G401.6 (cell line): Measurements from ENCODE around the gene RPAP3.

ENCODE experiments used
- FAIRE-seq: peaks from 2 replicates; lab custom pipeline; 2012; peaks lifted over from hg19 to GRCh38; lab: Jason Lieb, UNC

The RPAP3 gene

DNA sequence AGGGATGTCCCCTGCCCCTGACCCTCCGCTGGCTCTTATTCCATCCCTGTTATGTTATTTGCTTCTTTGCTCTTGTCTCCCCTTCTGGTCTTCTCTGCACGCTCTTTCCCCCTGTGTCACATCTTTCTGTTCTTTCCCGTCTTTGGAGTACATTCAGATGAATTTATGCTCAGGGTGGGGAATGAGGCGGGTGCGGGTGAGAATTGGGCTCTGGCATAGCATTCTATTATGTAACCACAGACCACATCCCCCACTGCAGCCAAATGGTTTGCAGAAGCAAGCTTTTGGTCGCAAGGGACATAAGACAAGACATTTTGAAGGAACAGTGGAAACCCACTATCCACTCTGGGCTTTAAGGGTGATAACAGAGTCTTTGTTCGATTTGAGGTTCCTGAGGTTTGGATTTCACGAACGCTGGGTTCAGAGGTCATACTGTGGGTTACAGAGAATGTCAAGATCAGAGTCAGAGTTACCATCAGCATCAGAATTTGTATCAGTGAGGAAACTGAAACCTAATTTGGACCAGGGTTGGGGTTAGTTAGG lies 15.7 kb upstream of the RPAP3 start:
- FAIRE-seq, result no peak

- FAIRE-seq, result no peak
These were observed 12.7 kb upstream of the RPAP3 start for GRCh38 chr12:47718531-47718930.

DNA sequence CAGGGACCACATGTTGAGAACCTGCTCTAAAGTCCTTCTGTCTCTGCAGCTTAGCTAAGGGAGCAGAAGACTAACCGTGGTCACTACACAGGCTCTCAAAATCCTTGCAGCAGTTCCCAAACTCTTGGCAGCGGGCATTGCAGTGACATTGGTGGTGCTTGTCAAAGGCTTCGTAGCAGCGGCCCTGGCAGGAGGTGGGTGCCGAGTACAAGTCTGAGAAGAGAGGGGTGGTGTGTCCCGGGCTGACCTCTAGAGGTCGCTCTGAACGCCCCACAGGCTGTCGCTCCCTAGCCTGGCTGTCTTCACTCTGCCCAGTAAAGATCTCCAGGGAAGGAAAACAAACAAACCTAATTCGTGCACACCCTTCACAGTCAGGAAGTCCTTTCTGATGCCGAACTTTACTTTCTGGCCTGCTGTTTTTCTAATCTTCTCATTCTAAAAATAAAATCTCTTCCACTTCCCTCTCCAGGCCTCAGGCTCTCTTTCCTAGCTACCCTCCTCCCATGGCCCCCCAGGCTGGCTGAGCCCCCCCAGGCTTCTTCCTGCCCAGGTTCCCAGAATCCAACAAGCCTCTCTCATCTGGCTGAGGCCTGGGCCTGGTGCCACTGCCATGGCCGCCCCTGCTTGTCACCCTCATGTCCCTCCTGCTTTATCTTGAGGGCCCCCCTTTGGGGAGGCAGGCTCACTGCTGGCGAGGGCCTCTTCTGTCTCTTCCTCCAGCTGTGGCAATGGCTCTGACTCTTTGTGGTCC lies 11.8 kb upstream of the RPAP3 start:
- FAIRE-seq, result peak; percentile 62

DNA sequence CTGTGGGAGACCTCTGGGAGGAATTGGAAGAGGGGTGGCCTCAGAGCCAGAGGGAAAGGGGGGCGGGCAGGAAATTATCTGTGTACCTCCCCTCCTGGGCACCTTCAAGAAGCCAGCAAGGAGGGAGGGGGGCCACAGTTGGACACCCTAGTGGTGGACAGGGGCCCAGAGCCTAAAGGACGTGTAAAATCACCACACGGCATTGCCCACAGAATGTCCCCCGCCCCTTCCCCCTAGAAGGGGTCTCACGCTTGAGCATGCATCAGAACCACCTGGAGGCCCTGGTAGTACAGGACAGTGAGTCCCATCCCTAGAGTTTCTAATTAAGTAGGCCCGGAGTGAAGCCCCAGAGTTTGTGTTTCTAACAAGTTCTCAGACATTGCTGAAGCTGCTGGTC lies 11.2 kb upstream of the RPAP3 start:
- no peak for FAIRE-seq

GRCh38 chr12:47715877-47716548 lies 10.2 kb upstream of the RPAP3 start:
- no peak for FAIRE-seq

DNA sequence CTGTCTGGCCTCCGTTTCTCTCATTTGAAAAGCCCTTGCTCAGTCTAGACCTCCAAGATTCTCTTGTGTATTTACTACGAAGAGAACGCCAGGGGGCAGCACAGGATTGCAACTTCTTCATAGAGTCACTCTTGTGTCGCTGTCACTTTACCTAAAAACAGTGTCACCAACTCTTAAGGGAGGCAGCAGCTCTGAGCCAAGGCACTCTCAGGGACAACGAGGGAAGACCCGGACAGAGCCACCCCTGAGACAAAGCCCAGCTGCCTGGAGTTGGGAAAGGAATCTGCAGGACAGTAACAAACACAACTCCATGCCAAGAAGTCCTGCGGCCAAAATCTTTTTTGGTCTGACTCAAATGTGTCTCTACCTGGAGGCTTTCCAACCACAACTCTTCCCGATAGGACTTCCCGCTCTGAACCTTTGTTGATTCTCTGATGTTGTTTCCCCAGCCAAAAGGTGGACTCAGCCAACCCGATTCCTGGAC lies 9.6 kb upstream of the RPAP3 start:
- FAIRE-seq, result peak; percentile 13

DNA sequence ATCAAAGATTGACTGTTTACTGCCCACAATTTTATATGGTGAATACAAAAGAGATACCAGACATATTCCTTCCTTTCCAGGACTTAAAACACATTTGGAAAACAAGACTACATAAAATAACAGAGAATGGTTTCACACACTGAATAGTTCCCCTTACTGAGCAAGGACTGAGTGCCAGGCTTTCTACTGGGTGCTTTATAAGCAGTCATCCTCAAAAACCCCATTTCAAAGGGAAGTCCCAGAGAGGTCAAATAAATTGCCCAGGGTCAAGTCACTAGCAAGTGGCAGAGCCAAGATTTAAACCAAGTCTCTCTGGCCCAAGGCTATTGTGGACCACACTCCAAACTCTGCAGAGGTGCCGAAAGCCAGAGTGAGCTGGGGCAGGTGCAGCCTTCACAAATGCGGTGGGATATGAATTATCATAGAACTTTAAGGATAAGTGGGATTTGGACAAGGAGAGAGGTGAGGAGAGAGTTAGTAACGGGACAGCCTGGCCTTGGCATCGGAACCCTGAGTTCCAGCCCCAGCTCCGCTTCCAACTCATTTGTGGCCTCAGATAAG lies 9.1 kb upstream of the RPAP3 start:
- no peak for FAIRE-seq

GRCh38 chr12:47712171-47712570 lies 6.3 kb upstream of the RPAP3 start:
- FAIRE-seq, result no peak

DNA sequence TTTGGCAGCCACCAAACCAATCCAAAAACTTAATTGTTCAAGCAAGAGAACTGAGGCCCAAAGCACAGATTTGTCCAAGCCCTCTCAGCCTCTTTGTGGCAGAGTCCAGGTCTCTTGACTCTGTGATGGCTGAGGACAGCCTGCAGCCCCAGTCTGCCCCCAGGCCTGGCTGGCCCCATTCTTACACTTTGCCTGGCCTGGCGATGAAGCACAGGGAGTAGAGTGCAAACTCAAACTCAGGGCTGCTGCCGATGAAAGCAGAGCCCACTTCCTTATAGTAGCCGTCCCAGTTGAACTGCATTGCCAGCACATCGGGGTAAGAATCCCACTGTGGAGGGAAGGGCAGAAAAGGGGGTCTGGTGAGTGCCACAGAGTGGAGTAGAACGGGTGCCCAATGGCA lies 5.6 kb upstream of the RPAP3 start:
- no peak for FAIRE-seq

GRCh38 chr12:47710278-47710677 lies 4.4 kb upstream of the RPAP3 start:
- no peak for FAIRE-seq

- no peak for FAIRE-seq
These were observed 3.8 kb upstream of the RPAP3 start for GRCh38 chr12:47709671-47710070.

GRCh38 chr12:47709237-47709636 lies 3.4 kb upstream of the RPAP3 start:
- FAIRE-seq, result no peak

- no peak for FAIRE-seq
These were observed 2.2 kb upstream of the RPAP3 start for GRCh38 chr12:47707905-47708543.

- no peak for FAIRE-seq
These were observed 1.5 kb upstream of the RPAP3 start for GRCh38 chr12:47707355-47707754.

GRCh38 chr12:47705229-47705565 lies 633 bp downstream of the RPAP3 start:
- FAIRE-seq, result no peak

DNA sequence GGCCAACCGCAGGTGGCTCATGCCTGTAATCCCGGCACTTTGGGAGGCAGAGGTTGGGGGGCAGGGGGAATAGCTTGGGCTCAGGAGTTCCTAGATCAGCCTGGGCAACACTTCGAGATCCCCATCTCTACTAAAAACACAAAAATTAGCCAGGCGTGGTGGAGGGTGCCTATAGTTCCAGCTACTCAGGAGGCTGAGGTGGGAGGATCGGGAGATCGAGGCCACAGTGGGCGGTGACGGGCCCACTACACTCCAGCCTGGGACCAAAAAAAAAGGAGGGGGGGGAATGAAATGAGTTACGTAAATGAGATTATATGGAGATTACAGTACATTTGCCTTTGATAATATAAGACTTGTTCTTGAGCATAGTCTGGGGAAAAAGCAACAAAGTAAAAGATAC lies 1.1 kb downstream of the RPAP3 start:
- no peak for FAIRE-seq

DNA sequence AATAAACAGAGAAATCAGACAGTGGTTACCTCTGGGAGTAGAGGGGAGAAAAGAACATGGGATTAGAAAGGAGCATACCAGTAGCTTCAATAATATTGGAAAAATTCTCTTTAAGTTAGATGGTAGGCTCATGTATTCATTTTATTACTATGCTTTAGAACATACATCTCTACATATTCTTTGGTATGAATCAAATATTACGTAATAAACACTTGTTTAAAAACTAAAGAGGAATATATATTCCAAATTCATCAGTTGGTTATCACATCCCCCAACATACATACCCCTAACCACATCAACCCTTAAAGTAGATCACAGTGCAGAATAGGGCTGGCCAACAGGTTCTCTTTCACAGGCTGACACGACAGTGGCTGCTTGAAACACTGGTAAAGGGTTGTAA lies 5.6 kb downstream of the RPAP3 start:
- no peak for FAIRE-seq

- FAIRE-seq, result no peak
These were observed 7.2 kb downstream of the RPAP3 start for GRCh38 chr12:47698631-47699030.

DNA sequence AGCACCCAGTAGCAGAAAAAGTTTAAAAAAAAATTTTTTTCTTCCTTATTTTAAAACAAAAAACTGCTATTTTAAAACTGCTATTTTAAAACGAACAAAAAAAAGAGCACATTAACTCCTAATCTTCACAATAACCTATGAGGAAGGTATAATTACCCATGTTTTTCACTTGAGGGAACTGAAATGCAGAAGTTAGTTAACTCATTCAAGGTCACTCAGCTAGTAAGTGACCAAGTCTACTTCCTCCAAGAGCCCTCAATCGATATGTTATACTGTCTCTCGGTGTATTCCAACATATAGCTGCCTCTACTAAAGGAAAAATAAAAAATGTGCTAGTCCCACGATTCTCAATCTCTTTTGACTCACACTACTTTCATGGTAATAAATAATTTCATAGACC lies 7.8 kb downstream of the RPAP3 start:
- FAIRE-seq, result peak; percentile 74

DNA sequence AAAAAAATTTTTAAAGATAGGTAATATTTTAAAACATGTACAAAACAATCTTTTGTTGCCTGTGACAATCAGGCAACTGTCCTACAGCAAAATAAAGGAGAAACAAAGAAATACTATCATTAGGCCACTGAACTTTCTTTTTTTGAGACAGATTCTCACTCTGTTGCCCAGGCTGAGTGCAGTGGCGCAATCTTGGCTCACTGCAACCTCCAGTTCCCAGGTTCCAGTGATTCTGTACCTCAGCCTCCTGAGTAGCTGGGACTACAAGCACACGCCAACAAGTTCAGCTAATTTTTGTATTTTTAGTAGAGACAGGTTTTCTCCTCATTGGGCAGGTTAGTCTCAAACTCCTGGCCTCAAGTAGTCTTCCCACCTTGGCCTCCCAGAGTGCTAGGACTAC lies 16.6 kb downstream of the RPAP3 start:
- FAIRE-seq, result no peak

- no peak for FAIRE-seq
These were observed 18.2 kb downstream of the RPAP3 start for GRCh38 chr12:47687636-47688035.

DNA sequence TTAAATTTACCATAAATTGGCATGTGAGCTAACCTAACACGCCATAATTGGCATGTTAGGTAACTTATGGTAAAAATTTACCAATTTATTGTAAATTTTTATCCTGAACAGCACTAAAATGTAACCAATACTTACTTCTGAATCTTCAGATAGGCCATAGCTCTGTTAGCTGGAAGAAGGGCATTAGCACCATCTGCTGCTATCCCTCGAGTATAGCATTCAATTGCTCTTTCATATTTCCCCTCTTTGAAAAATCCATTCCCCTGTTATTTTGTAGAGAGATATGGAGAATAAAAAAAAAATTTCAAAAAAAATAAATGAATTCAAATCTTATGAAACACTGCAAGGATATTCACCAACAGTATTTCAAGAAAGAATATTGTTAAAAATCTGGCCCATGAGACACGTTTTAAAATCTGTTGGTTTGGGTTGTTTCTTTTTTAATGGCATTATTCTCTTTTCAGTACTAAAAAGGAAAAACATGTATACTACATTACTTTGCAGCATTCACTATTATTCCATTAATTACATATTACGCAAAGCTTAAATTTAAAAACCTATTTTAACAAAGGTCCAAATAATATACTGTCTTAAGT lies 19.1 kb downstream of the RPAP3 start:
- FAIRE-seq, result peak; percentile 98

GRCh38 chr12:47679785-47680184 lies 26.0 kb downstream of the RPAP3 start:
- no peak for FAIRE-seq
